Epithelial cell of proximal tubule (primary cell): ENCODE results near the gene BCL10. TPM values are rescaled to one million over a fixed set of nuclear protein-coding genes. Genes with fewer than 3 reads are reported as not detected.
A peak's percentile ranks its signal among the peaks of the same experiment; 100 is the strongest.
"Not testable (repeated sequence)": the region's sequence is repeated elsewhere in the genome, so short reads cannot be mapped to it uniquely, and the experiment has no call there.

Experiments
- DNase-seq: peaks from one replicate; pipeline ENCODE4 v3.0.0-alpha.2; 2011; ENCODE audit warnings: low read depth
- H3K4me3 ChIP-seq: 2 replicates; pipeline ENCODE4 v1.5.1; 2011; ENCODE audit warnings: low read depth, mild to moderate bottlenecking, low read length
- total RNA-seq: library from RNA; depleted of rRNA; stranded (reverse); fragments of >200 nt; gene quantifications from 2 replicates; pipeline ENCODE4 v1.2.3, GENCODE V29; 2015
- TF ChIP-seq, protein P1 (sequence below): conservative IDR thresholded peaks from 2 replicates; pipeline ENCODE4 v1.5.1; 2012; ENCODE audit warnings: low read depth, mild to moderate bottlenecking, low read length

Gene BCL10
- total RNA-seq, 1 donor from 2014 or later, result 87.9 TPM

DNA sequence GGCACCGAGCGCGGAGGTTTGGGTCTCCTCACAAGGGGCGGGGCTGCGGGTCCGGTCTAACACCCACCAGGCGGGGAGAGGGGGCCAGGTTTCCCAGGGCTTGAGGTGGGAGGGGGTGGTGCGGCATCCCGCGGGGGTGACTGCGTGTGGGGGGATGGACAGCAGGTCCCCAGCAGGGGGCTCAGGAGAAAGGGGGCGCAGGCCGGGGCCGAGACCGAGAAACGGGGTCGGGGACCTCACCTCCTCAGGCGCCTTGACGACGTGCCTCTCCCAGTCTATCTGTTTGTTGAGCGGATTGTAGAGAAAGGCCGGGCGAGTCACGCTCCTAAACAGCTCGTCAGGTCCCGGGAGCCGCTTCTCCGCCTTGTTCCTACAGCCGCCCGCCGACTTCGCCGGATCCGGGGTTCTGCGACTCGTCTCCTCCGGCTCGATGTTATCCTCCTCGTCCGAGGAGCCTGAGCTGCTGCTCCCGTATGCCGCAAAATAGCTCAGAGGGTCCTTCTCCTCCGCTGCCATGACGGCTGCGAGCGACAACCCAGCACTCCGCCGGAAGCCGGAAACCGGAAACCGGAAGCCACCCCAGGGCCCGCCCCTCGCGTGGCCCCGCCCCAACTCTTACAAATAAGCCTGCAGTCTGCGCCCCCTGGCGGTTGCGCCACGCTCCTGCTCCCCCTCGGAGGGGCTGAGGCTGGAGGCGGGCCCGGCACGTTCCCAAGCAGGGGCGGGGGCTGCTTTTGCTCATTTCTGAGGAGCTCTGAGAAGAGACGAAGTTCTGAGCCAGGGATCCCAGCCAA lies 17.1 kb downstream of the BCL10 start, which contains the start of gene C1orf52:
TSS of gene C1orf52 (minus strand) at position 545 of the 794 bp plus-strand sequence. CDS start at position 516, 29 bp downstream.
- DNase-seq, result no peak
- peak within 1 kb of the TSS; percentile 62 for H3K4me3 ChIP-seq
- TF ChIP-seq, protein P1, sequence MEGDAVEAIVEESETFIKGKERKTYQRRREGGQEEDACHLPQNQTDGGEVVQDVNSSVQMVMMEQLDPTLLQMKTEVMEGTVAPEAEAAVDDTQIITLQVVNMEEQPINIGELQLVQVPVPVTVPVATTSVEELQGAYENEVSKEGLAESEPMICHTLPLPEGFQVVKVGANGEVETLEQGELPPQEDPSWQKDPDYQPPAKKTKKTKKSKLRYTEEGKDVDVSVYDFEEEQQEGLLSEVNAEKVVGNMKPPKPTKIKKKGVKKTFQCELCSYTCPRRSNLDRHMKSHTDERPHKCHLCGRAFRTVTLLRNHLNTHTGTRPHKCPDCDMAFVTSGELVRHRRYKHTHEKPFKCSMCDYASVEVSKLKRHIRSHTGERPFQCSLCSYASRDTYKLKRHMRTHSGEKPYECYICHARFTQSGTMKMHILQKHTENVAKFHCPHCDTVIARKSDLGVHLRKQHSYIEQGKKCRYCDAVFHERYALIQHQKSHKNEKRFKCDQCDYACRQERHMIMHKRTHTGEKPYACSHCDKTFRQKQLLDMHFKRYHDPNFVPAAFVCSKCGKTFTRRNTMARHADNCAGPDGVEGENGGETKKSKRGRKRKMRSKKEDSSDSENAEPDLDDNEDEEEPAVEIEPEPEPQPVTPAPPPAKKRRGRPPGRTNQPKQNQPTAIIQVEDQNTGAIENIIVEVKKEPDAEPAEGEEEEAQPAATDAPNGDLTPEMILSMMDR, result peak; percentile 93

DNA sequence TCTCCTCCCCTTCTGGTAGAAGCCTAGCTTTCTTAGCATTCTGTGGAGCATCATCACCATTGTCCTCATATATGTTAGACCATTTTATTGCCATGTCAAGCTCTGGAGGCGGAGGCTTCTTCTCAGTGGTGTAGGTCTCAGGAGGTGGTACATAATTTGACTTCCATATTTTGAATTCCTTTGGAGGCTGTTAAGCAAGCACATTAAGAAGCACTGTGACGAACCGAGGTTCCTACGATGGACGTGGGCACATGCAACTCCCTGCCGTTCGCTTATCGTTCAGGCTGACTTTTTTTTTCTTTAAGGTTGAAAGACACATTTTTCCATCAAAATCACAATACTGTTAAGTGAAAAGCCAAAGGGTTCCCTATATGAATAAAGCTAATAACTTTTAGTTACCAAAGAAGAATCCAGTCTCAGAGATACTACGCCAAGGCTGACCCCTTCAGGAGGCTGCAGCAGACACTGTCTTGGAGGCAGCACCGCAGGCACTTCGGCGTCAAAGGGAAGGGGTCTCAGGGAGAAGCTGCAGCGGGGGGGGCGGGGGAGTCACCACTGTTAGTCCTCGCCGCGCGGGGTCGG lies 17.8 kb downstream of the BCL10 start:
- DNase-seq, result no peak
- TF ChIP-seq, protein P1, result peak; percentile 5
- H3K4me3 ChIP-seq, result peak overlapping the region; percentile 62

DNA sequence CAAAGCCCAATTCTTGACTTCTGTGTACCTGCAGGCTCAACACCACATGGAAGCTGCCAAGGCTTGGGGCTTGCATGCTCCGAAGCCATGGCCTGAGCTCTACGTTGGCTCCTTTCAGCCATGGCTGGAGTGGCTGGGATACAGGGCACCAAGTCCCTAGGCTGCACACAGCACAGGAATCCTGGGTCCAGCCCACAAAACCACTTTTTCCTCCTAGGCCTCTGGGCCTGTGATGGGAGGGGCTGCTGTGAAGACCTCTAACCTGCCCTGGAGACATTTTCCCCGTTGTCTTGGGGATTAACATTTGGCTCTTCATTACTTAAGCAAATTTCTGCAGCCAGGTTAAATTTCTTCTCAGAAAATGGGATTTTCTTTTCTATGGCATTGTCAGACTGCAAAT lies 27.4 kb downstream of the BCL10 start:
- H3K4me3 ChIP-seq, DNase-seq: not testable (repeated sequence)

DNA sequence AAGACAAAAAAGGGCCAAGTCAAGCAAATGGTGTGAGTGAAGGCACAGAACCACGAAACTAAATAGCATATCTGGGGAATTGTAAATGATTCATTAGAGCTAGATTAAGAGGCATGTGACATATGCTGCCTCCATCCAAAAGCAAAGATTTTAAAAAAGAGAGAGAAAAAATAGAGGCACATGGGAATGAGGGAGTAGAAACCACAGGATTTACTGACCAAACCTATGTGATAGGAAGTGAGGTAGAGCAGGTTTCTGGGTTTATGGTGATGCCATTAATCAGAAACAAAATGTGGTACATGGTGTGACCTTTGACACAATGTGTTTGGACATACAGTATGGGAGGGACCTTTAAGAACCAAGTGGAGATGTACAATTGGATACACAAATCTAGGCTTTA lies 30.5 kb downstream of the BCL10 start:
- H3K4me3 ChIP-seq, result no peak overlapping the region
- DNase-seq, result no peak
- TF ChIP-seq, protein P1, result no peak

DNA sequence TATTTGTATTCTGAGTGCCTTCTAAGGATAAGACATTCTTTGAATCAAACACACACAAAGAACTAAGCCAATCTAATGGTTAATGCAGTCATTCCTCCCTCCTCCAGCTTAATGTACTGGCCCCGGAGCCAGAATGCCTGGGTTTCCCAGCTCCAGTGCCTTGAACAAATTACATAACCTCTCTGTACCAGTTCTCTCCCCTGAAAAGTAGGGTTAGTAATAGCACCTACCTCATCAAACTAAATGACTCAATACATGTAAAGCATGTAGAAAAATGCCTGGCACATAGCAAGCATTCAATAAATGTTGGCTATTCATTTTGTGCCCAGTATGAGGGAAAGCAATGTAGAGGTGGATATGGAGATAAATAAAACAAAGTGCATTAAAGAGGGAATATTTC lies 31.0 kb downstream of the BCL10 start:
- no peak overlapping the region for H3K4me3 ChIP-seq
- TF ChIP-seq, protein P1, result no peak
- DNase-seq, result no peak

DNA sequence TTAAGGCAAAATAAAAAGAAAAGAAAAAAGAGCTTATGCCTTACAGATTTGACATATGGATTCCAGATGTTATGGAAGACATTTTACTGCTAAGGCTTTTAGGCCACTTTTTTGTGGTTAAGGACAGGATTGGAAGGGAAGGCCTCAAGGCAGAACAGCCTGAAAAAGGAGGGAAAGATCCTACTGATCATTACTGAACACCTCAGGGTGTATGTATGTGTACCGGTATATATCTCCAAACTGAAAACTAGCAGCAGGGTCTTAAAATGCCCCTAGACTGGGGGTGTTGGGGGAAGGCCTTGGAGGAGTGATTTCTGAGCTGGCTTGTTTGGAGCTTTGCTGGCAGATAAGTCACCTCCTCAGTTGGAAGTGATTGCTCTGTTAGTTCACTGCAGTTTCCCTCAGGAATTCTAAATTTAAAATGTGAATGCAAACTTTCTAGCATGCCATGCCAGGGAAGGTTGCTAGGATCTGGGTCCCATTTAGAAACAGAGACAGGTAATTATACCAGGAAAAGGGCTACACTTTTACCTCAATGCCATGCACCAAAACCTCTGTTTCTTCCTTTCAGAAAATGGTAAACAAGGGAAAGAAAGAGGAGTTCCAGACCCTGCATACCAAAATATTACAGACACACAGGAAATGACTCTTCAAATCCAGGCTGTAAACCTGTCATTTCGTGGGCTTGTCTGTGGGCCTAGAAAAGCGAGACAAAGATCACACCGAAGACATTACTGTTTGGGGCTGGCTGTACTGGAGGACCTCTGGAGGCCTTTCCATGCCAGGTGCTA lies 32.0 kb downstream of the BCL10 start:
- TF ChIP-seq, protein P1, result no peak
- DNase-seq, result no peak
- H3K4me3 ChIP-seq, result no peak overlapping the region

DNA sequence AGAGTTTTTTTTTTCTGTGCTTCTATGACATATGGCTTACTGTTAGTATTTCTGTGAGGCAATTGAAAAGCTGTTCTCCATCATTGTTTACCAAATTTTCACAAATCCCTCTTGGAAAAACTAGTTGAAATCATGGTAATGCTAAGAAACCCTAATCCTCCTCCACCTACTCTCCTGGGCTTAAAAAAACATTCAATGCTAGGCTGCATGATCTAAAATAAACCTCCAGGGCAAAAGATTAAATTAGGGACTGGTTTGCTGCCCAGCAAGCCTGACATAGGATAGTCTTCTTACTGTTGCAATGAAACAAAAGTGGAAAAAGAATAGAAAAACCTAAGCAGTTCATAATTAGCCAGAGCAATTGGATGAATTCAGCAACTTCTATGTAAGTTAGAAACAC lies 33.1 kb downstream of the BCL10 start:
- DNase-seq, result no peak
- no peak overlapping the region for H3K4me3 ChIP-seq
- TF ChIP-seq, protein P1, result no peak
